HepG2 (cell line): ENCODE results near the gene P4HB. TPM values are rescaled to one million over a fixed set of nuclear protein-coding genes. Genes with fewer than 3 reads are reported as not detected.

Experiments
- ATF4 ChIP-seq, 2 experiments: fragments of 450-650 bp in 1 of 2; sonication (generic) in 1 of 2; formaldehyde crosslinking; IDR thresholded peaks; 2 replicates each; pipeline versions ENCODE4 v1.5.0 to v1.8.0; 2020 to 2022; ENCODE audit warnings: mild to moderate bottlenecking in 1 of 2, missing genetic modification reagents in 1 of 2
- BORCS8-MEF2B ChIP-seq: sonication (generic); formaldehyde crosslinking; IDR thresholded peaks from 2 replicates; pipeline ENCODE4 v1.8.0; 2022; ENCODE audit warnings: mild to moderate bottlenecking, missing genetic modification reagents
- CEBPG ChIP-seq: IDR thresholded peaks from 2 replicates; pipeline ENCODE4 v1.6.1; 2016
- GABPB1 ChIP-seq: IDR thresholded peaks from 2 replicates; pipeline ENCODE4 v1.6.1; 2016; ENCODE audit warnings: mild to moderate bottlenecking, missing genetic modification reagents, moderate library complexity, missing compliant biosample characterization
- GATA4 ChIP-seq: sonication (generic); IDR thresholded peaks from 2 replicates; pipeline ENCODE4 v1.6.1; 2016; ENCODE audit warnings: antibody characterized with exemption, low read depth, borderline replicate concordance
- MTA3 ChIP-seq: sonication (generic); formaldehyde crosslinking; IDR thresholded peaks from 2 replicates; pipeline ENCODE4 v1.4.0; 2020; ENCODE audit warnings: missing genetic modification reagents
- RCOR2 ChIP-seq: IDR thresholded peaks from 2 replicates; pipeline ENCODE4 v1.6.1; 2016; ENCODE audit warnings: missing biosample characterization, missing genetic modification reagents
- ZC3H13 ChIP-seq: sonication (generic); formaldehyde crosslinking; IDR thresholded peaks from 2 replicates; pipeline ENCODE4 v1.8.1; 2023; ENCODE audit warnings: mild to moderate bottlenecking, missing genetic modification reagents, moderate library complexity
- ZNF101 ChIP-seq: sonication (generic); formaldehyde crosslinking; IDR thresholded peaks from 2 replicates; pipeline ENCODE4 v1.4.0; 2020; ENCODE audit warnings: mild to moderate bottlenecking, low read depth, missing genetic modification reagents, borderline replicate concordance
- ZNF136 ChIP-seq: sonication (generic); formaldehyde crosslinking; IDR thresholded peaks from 2 replicates; pipeline ENCODE4 v1.8.1; 2022; ENCODE audit warnings: low read depth, mild to moderate bottlenecking, moderate library complexity, missing genetic modification reagents
- ZNF660 ChIP-seq: sonication (generic); formaldehyde crosslinking; IDR thresholded peaks from 2 replicates; pipeline ENCODE4 v1.5.1; 2020; ENCODE audit warnings: mild to moderate bottlenecking, low read depth, missing genetic modification reagents, borderline replicate concordance
- ZNF709 ChIP-seq: sonication (generic); formaldehyde crosslinking; IDR thresholded peaks from 2 replicates; pipeline ENCODE4 v1.5.0; 2020; ENCODE audit warnings: mild to moderate bottlenecking, missing genetic modification reagents
- ZNF720 ChIP-seq: sonication (generic); formaldehyde crosslinking; IDR thresholded peaks from 2 replicates; pipeline ENCODE4 v1.4.0; 2020; ENCODE audit warnings: missing genetic modification reagents
- ZNF773 ChIP-seq: sonication (generic); formaldehyde crosslinking; IDR thresholded peaks from 2 replicates; pipeline ENCODE4 v1.4.0; 2020; ENCODE audit warnings: missing genetic modification reagents, borderline replicate concordance
- polyA plus RNA-seq, 8 experiments: library from polyadenylated mRNA; depleted of rRNA in 3 of 8; stranded (reverse) in 7 of 8; unstranded in 1 of 8; fragments of >200 nt; fragmentation: Illumina TruSeq in 4 of 8; extraction: Trizol in 4 of 8; gene quantifications; 2 replicates each; pipeline versions ENCODE4 v1.2.1 to v1.2.3, GENCODE V29; 2011 to 2016; ENCODE audit warnings: low read depth in 4 of 8, missing spikeins in 1 of 8, mixed read lengths in 1 of 8; ENCODE audit not compliant: insufficient read depth in 1 of 8
- total RNA-seq, 5 experiments: library from RNA; depleted of rRNA; stranded (reverse); fragments of >200 nt; fragmentation: Illumina TruSeq; extraction: Trizol; gene quantifications; 2 replicates each; pipeline ENCODE4 v1.2.3, GENCODE V29; 2016; ENCODE audit warnings: low read depth in 1 of 5
- TF ChIP-seq, protein P1 (sequence below): sonication (generic); formaldehyde crosslinking; IDR thresholded peaks from 2 replicates; pipeline ENCODE4 v1.4.0; 2020; ENCODE audit warnings: mild to moderate bottlenecking, missing genetic modification reagents, borderline replicate concordance
- TF ChIP-seq, protein P2 (sequence below): fragments of 450-650 bp; IDR thresholded peaks from 2 replicates; pipeline ENCODE4 v1.6.1; 2016
- TF ChIP-seq, protein P3 (sequence below): sonication (generic); formaldehyde crosslinking; IDR thresholded peaks from 2 replicates; pipeline ENCODE4 v1.5.0; 2020; ENCODE audit warnings: mild to moderate bottlenecking, low read depth, missing genetic modification reagents, borderline replicate concordance
- TF ChIP-seq, protein P4 (sequence below): sonication (generic); formaldehyde crosslinking; IDR thresholded peaks from 2 replicates; pipeline ENCODE4 v1.5.0; 2020; ENCODE audit warnings: missing genetic modification reagents, mild to moderate bottlenecking, borderline replicate concordance
- TF ChIP-seq, protein P5 (sequence below): sonication (generic); formaldehyde crosslinking; IDR thresholded peaks from 2 replicates; pipeline ENCODE4 v1.8.1; 2023; ENCODE audit warnings: missing genetic modification reagents, mild to moderate bottlenecking, borderline replicate concordance

The P4HB gene
- total and polyA plus RNA-seq, 2 of the 13 experiments (the other 11 are each of a cell fraction or from before 2014, with no cell fraction given) = 185 to 782 TPM

GRCh38 chr17:81833160-81833920, 27.0 kb downstream of the P4HB start, which contains the start of gene MCRIP1 (continued):
- TF ChIP-seq, protein P1, sequence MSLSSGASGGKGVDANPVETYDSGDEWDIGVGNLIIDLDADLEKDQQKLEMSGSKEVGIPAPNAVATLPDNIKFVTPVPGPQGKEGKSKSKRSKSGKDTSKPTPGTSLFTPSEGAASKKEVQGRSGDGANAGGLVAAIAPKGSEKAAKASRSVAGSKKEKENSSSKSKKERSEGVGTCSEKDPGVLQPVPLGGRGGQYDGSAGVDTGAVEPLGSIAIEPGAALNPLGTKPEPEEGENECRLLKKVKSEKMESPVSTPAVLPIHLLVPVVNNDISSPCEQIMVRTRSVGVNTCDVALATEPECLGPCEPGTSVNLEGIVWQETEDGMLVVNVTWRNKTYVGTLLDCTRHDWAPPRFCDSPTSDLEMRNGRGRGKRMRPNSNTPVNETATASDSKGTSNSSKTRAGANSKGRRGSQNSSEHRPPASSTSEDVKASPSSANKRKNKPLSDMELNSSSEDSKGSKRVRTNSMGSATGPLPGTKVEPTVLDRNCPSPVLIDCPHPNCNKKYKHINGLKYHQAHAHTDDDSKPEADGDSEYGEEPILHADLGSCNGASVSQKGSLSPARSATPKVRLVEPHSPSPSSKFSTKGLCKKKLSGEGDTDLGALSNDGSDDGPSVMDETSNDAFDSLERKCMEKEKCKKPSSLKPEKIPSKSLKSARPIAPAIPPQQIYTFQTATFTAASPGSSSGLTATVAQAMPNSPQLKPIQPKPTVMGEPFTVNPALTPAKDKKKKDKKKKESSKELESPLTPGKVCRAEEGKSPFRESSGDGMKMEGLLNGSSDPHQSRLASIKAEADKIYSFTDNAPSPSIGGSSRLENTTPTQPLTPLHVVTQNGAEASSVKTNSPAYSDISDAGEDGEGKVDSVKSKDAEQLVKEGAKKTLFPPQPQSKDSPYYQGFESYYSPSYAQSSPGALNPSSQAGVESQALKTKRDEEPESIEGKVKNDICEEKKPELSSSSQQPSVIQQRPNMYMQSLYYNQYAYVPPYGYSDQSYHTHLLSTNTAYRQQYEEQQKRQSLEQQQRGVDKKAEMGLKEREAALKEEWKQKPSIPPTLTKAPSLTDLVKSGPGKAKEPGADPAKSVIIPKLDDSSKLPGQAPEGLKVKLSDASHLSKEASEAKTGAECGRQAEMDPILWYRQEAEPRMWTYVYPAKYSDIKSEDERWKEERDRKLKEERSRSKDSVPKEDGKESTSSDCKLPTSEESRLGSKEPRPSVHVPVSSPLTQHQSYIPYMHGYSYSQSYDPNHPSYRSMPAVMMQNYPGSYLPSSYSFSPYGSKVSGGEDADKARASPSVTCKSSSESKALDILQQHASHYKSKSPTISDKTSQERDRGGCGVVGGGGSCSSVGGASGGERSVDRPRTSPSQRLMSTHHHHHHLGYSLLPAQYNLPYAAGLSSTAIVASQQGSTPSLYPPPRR (CRISPR knock-in tag) = peak; percentile 85
- peak; percentile 96 for TF ChIP-seq ZNF101
- TF ChIP-seq MTA3 (CRISPR knock-in tag) = no peak
- TF ChIP-seq, protein P2, sequence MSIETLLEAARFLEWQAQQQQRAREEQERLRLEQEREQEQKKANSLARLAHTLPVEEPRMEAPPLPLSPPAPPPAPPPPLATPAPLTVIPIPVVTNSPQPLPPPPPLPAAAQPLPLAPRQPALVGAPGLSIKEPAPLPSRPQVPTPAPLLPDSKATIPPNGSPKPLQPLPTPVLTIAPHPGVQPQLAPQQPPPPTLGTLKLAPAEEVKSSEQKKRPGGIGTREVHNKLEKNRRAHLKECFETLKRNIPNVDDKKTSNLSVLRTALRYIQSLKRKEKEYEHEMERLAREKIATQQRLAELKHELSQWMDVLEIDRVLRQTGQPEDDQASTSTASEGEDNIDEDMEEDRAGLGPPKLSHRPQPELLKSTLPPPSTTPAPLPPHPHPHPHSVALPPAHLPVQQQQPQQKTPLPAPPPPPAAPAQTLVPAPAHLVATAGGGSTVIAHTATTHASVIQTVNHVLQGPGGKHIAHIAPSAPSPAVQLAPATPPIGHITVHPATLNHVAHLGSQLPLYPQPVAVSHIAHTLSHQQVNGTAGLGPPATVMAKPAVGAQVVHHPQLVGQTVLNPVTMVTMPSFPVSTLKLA = peak; percentile 59
- TF ChIP-seq, protein P3, sequence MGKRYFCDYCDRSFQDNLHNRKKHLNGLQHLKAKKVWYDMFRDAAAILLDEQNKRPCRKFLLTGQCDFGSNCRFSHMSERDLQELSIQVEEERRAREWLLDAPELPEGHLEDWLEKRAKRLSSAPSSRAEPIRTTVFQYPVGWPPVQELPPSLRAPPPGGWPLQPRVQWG = no peak
- no peak; the same call in 1 of the 2 replicates for TF ChIP-seq ZNF709 (CRISPR knock-in tag)
- TF ChIP-seq RCOR2 (CRISPR knock-in tag) = no peak
- TF ChIP-seq ZNF660 = no peak
- TF ChIP-seq ZNF136 (CRISPR knock-in tag) = peak; percentile 93; the same call in 1 of the 2 replicates
- peak; percentile 93; the same call in 1 of the 2 replicates for TF ChIP-seq ZNF773
- TF ChIP-seq GATA4 = peak; percentile 49; the same call in 1 of the 2 replicates
- TF ChIP-seq, protein P4, sequence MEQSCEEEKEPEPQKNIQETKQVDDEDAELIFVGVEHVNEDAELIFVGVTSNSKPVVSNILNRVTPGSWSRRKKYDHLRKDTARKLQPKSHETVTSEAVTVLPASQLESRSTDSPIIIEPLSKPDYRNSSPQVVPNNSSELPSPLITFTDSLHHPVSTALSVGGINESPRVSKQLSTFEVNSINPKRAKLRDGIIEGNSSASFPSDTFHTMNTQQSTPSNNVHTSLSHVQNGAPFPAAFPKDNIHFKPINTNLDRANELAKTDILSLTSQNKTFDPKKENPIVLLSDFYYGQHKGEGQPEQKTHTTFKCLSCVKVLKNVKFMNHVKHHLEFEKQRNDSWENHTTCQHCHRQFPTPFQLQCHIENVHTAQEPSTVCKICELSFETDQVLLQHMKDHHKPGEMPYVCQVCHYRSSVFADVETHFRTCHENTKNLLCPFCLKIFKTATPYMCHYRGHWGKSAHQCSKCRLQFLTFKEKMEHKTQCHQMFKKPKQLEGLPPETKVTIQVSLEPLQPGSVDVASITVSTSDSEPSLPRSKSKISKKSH (CRISPR knock-in tag) = 0 out of 2 replicates have a peak, but pooled peaks have one; percentile 49
- TF ChIP-seq ZNF720 = no peak
- TF ChIP-seq ATF4 (CRISPR knock-in tag; IDR thresholded peaks at IDR 0.05) = peak in 1 of 2 experiments; percentile 71; a peak in 2 of 4 replicates
- TF ChIP-seq ZC3H13 (CRISPR knock-in tag) = peak; percentile 93
- peak; percentile 99 for TF ChIP-seq BORCS8-MEF2B (CRISPR knock-in tag)
- TF ChIP-seq, protein P5, sequence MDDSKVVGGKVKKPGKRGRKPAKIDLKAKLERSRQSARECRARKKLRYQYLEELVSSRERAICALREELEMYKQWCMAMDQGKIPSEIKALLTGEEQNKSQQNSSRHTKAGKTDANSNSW (CRISPR knock-in tag) = peak; percentile 91; the same call in 1 of the 2 replicates
- TF ChIP-seq CEBPG = peak; percentile 31
- peak; percentile 92 for TF ChIP-seq GABPB1 (CRISPR knock-in tag)
